ENCODE results near the gene KCMF1. TPM values are rescaled to one million over a fixed set of nuclear protein-coding genes. Genes with fewer than 3 reads are reported as not detected.
A peak's percentile ranks its signal among the peaks of the same experiment; 100 is the strongest.

KCMF1 gene
- total and polyA plus RNA-seq, 9 of the 15 experiments (the other 6 are each of a cell fraction or from before 2014, with no cell fraction given): 6.8 to 88.2 (median 46.5) TPM

- ATAC-seq: peak; percentile 26; the same call in 2 of the 3 replicates
- Histone ChIP-seq H3K4me1 (replicated peaks in 1 of 2; ENCODE audit: control insufficient read depth in 2 of 2, insufficient read depth in 2 of 2, low read length in 2 of 2) (peaks cover 2 to 3% of the 10 kb centered on the region in 2 experiments; a peak in 2 of 5 replicates), H3K79me2 (ENCODE audit: control insufficient read depth, insufficient read depth, low read length) (no peaks in the 10 kb centered on the region), H3K27ac (ENCODE audit: extremely low read depth, low read depth, low read length) (no peak overlapping the region), H2AFZ (ENCODE audit: low read depth, low read length) (no peak overlapping the region), H3K9ac (ENCODE audit: insufficient read depth in 1 of 2, low read depth in 2 of 2, low read length in 2 of 2) (no peak overlapping the region), H3K36me3 (ENCODE audit: control insufficient read depth, insufficient read depth, low read length) (peaks cover 18% of the 10 kb centered on the region; the same call in 2 of the 3 replicates), H3K4me2 (ENCODE audit: insufficient read depth, low read length) (no peak overlapping the region), H3K9me3 (replicated peaks; ENCODE audit: control insufficient read depth, insufficient read depth, low read depth, low read length) (no peaks in the 10 kb centered on the region), H4K20me1 (replicated peaks; ENCODE audit: control insufficient read depth, insufficient read depth, low read length) (no peaks in the 10 kb centered on the region), H3K4me3 (no peak overlapping the region), H3K27me3 (ENCODE audit: control insufficient read depth in 2 of 2, insufficient read depth in 2 of 2, low read length in 2 of 2) (peaks cover 4 to 6% of the 10 kb centered on the region in 2 experiments; a peak in 3 of 5 replicates), H3K9me1 (ENCODE audit: control insufficient read depth, insufficient read depth, low read length) (no peaks in the 10 kb centered on the region)
- POLR2A ChIA-PET: interaction anchor here (0.6 kb wide), 1 partner anchor 35 kb away, joined by 3 read pairs; no protein-coding TSS in a partner anchor
- TF ChIP-seq ZNF57 (CRISPR knock-in tag; IDR thresholded peaks at IDR 0.05) (no peak), ZNF134 (CRISPR knock-in tag; conservative IDR thresholded peaks at IDR 0.05) (no peak), KAT8 (IDR thresholded peaks at IDR 0.05; ENCODE audit: low read depth) (no peak), NCOA2 (IDR thresholded peaks at IDR 0.05; ENCODE audit: partially characterized antibody in 2 of 2) (no peak), EWSR1 (IDR thresholded peaks at IDR 0.05; ENCODE audit: borderline replicate concordance, low read depth, partially characterized antibody) (no peak), NELFE (IDR thresholded peaks at IDR 0.05; ENCODE audit: insufficient read depth, insufficient read length) (no peak), ARID1B (IDR thresholded peaks at IDR 0.05) (no peak), ZFX (CRISPR knock-in tag; IDR thresholded peaks at IDR 0.05) (no peak), ZNF668 (CRISPR knock-in tag; IDR thresholded peaks at IDR 0.05) (no peak)
- TF ChIP-seq, protein P1, sequence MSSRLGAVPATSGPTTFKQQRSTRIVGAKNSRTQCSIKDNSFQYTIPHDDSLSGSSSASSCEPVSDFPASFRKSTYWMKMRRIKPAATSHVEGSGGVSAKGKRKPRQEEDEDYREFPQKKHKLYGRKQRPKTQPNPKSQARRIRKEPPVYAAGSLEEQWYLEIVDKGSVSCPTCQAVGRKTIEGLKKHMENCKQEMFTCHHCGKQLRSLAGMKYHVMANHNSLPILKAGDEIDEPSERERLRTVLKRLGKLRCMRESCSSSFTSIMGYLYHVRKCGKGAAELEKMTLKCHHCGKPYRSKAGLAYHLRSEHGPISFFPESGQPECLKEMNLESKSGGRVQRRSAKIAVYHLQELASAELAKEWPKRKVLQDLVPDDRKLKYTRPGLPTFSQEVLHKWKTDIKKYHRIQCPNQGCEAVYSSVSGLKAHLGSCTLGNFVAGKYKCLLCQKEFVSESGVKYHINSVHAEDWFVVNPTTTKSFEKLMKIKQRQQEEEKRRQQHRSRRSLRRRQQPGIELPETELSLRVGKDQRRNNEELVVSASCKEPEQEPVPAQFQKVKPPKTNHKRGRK (tag; IDR thresholded peaks at IDR 0.05): no peak
- TF ChIP-seq, protein P2, sequence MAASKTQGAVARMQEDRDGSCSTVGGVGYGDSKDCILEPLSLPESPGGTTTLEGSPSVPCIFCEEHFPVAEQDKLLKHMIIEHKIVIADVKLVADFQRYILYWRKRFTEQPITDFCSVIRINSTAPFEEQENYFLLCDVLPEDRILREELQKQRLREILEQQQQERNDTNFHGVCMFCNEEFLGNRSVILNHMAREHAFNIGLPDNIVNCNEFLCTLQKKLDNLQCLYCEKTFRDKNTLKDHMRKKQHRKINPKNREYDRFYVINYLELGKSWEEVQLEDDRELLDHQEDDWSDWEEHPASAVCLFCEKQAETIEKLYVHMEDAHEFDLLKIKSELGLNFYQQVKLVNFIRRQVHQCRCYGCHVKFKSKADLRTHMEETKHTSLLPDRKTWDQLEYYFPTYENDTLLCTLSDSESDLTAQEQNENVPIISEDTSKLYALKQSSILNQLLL (CRISPR knock-in tag; IDR thresholded peaks at IDR 0.05; ENCODE audit: borderline replicate concordance): no peak
- WGBS (ENCODE audit: insufficient coverage, low coverage, missing lambda C conversion rate): 80% methylated on average over 15 of the region's 15 CpGs
- CTCF ChIA-PET (ENCODE audit: low intra/inter-chr PET ratio): no interaction called here
- in situ Hi-C loops (cut with MboI): no loop called here
- FAIRE-seq: no peak
- no peak for DNase-seq (ENCODE audit: extremely low read depth in 1 of 4, low spot score in 3 of 4)
- intact Hi-C loops (cut with micrococcal nuclease): no loop called here
- BruUV-seq (replicated peaks): no TSS peak
Measured at GRCh38 chr2:85057226-85057962, 86.4 kb downstream of the KCMF1 start.

Data from K562 (cell line).